Epithelial cell of esophagus (primary cell): ENCODE results near the gene CCZ1.
A peak's percentile ranks its signal among the peaks of the same experiment; 100 is the strongest.
"Not testable (repeated sequence)": the region's sequence is repeated elsewhere in the genome, so short reads cannot be mapped to it uniquely, and the experiment has no call there.

ENCODE experiments used
- DNase-seq: peaks from one replicate; pipeline ENCODE4 v3.0.0; 2010; ENCODE audit warnings: low read depth
- H3K4me3 ChIP-seq: 2 replicates; pipeline ENCODE4 v1.5.1; 2011; ENCODE audit warnings: mild to moderate bottlenecking, low read length, control low read depth
- CTCF ChIP-seq: IDR thresholded peaks from 2 replicates; pipeline ENCODE4 v1.5.1; 2011; ENCODE audit warnings: low read depth, mild to moderate bottlenecking, low read length, control low read depth, inconsistent platforms; ENCODE audit not compliant: insufficient read depth; ENCODE audit errors: missing control alignments

CCZ1 gene

GRCh38 chr7:5869691-5870090, 28.8 kb upstream of the CCZ1 start:
- no peak overlapping the region for H3K4me3 ChIP-seq
- DNase-seq = no peak
- no peak for TF ChIP-seq CTCF

GRCh38 chr7:5870311-5870710, 28.2 kb upstream of the CCZ1 start:
- no peak for TF ChIP-seq CTCF
- DNase-seq = no peak
- H3K4me3 ChIP-seq = no peak overlapping the region

GRCh38 chr7:5872326-5872725, 26.2 kb upstream of the CCZ1 start:
- no peak for TF ChIP-seq CTCF
- DNase-seq = no peak
- no peak overlapping the region for H3K4me3 ChIP-seq

- DNase-seq, H3K4me3 ChIP-seq: not testable (repeated sequence)
These were observed 18.9 kb upstream of the CCZ1 start for GRCh38 chr7:5879591-5879990.

GRCh38 chr7:5880106-5880505, 18.4 kb upstream of the CCZ1 start:
- DNase-seq, H3K4me3 ChIP-seq: not testable (repeated sequence)

- H3K4me3 ChIP-seq, DNase-seq: not testable (repeated sequence)
These were observed 14.1 kb upstream of the CCZ1 start for GRCh38 chr7:5884431-5884830.

- not testable (repeated sequence) for H3K4me3 ChIP-seq
- peak; percentile 22 for DNase-seq
These were observed 10.5 kb upstream of the CCZ1 start for GRCh38 chr7:5888021-5888420.

- not testable (repeated sequence) for H3K4me3 ChIP-seq, DNase-seq
These were observed 8.3 kb upstream of the CCZ1 start for GRCh38 chr7:5890244-5890643.

- H3K4me3 ChIP-seq = no peak overlapping the region
- no peak for DNase-seq
- TF ChIP-seq CTCF = no peak
These were observed 6.0 kb upstream of the CCZ1 start for GRCh38 chr7:5892498-5892897.

- not testable (repeated sequence) for DNase-seq, H3K4me3 ChIP-seq
These were observed 1.1 kb upstream of the CCZ1 start for GRCh38 chr7:5897369-5897919.

- H3K4me3 ChIP-seq, DNase-seq: not testable (repeated sequence)
These were observed 4.5 kb downstream of the CCZ1 start for GRCh38 chr7:5903002-5903401.

- not testable (repeated sequence) for H3K4me3 ChIP-seq, DNase-seq
These were observed 6.2 kb downstream of the CCZ1 start for GRCh38 chr7:5904726-5905125.

- H3K4me3 ChIP-seq, DNase-seq: not testable (repeated sequence)
These were observed 10.3 kb downstream of the CCZ1 start for GRCh38 chr7:5908835-5909234.

GRCh38 chr7:5916529-5916928, 18.0 kb downstream of the CCZ1 start:
- DNase-seq, H3K4me3 ChIP-seq: not testable (repeated sequence)

- H3K4me3 ChIP-seq, DNase-seq: not testable (repeated sequence)
These were observed 25.6 kb downstream of the CCZ1 start for GRCh38 chr7:5924180-5924579.

GRCh38 chr7:5924630-5925029, 26.1 kb downstream of the CCZ1 start:
- not testable (repeated sequence) for H3K4me3 ChIP-seq, DNase-seq
